Measurements from ENCODE around the gene DHCR24.

DNA sequence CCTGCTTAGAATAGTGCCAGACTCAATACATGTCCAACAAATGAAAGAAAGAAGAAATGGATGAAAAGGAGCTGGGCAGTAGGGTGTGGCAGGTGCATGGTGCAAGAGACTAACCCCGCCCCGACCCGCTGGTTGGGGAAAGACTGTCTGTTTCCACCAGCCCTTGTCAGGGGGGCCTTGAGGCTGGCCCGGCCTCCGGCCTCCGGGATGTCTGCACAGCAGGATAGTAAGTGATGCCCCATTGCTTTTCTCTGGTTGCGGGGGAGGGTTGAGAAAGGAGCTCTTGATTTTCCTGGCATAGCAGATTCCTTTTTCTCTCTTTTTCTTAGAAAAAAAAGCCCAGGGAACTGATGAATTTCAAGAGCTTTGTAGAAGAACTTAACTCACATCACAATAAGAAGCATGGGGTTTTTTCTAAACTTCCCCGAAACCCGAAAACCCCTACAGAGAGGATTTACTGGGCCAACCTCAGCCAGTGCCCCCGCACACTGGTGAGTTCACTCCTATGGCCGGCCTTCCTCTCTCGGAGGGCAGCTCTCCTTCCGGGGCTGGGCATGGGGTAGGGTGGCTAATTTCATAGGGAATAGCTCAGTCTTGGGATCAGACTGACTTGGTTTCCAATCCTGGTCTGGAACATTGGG lies 73.4 kb downstream of the DHCR24 start:
- TF ChIP-seq EZH2 (IDR thresholded peaks at IDR 0.05) (no peak), POLR2AphosphoS5 (IDR thresholded peaks at IDR 0.05; ENCODE audit: borderline replicate concordance, low read depth, low read length) (no peak), FOXP2 (optimal IDR thresholded peaks at IDR 0.05; ENCODE audit: control extremely low read depth, extremely low read length, insufficient read depth) (no peak)

Data from SK-N-MC (cell line).